ENCODE data around the gene ZCWPW1. TPM values are rescaled to one million over a fixed set of nuclear protein-coding genes. Genes with fewer than 3 reads are reported as not detected.

ZCWPW1 gene
- total RNA-seq, 1 experiment from 2014 or later = 4.1 TPM

DNA sequence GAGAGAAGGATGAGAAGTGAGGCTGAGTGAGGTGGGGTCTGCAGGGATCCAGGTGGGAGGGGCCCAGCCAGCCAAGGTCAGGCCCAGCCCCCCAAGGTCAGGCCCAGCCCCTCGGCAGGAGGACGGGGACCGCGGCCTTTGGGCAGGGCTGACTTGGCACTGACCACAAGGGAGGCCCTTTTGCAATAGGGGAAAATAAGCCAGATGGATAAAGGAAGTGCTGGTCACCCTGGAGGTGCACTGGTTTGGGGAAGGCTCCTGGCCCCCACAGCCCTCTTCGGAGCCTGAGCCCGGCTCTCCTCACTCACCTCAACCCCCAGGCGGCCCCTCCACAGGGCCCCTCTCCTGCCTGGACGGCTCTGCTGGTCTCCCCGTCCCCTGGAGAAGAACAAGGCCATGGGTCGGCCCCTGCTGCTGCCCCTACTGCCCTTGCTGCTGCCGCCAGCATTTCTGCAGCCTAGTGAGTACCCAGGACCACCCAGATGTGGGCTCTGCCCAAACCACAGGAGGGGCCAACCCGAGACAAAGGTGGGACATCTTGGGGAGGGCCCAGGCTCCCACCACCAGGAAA, 55.2 kb downstream of the ZCWPW1 start, which contains the start of gene PILRA:
PILRA (plus strand) TSS at position 227 of the 571 bp plus-strand sequence; CDS start at position 397, 170 bp downstream.
- no peaks in the 10 kb centered on the region for H3K9me3 Mint-ChIP-seq (ENCODE audit: low read depth, unreplicated experiment)
- no peak within 1 kb of the TSS for H3K27ac Mint-ChIP-seq (ENCODE audit: unreplicated experiment)
- BruUV-seq (replicated peaks) = no TSS peak
- H3K4me1 Mint-ChIP-seq (ENCODE audit: low read depth, unreplicated experiment) = no peaks in the 10 kb centered on the region
- H3K4me3 Mint-ChIP-seq (ENCODE audit: low read depth, unreplicated experiment) = no peak within 1 kb of the TSS
- CTCF ChIA-PET = no interaction called here
- no peak for TF ChIP-seq CTCF (IDR thresholded peaks at IDR 0.05; ENCODE audit: unreplicated experiment)
- intact Hi-C loops (cut with micrococcal nuclease; ENCODE audit: unreplicated experiment) = no loop called here
- H3K27me3 Mint-ChIP-seq (ENCODE audit: unreplicated experiment) = no peaks in the 10 kb centered on the region
- DNase-seq = no peak
- peaks cover 9% of the 10 kb centered on the region for H3K36me3 Mint-ChIP-seq (ENCODE audit: insufficient read depth, unreplicated experiment)

DNA sequence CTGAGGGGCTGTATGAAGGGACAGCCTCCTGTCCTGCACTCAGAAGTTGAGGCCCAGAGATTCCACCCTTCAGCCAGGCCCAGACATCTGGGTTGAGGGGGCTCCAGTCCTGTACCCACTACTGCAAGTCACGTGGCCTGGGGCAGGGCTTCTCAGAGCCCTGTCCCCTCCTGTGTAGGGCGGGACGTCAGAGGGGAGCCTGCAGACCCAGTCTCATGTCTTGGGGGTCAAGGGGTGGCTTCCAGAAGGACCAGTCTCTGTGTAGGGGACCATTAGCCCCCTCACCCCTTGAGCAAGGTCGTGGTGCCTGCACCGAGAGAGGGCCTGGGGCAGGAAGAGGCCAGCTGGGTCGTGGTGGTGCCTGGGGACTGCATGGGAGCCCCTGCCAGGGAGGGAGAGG, 55.8 kb downstream of the ZCWPW1 start:
- no peak for TF ChIP-seq CTCF (IDR thresholded peaks at IDR 0.05; ENCODE audit: unreplicated experiment)
- intact Hi-C loops (cut with micrococcal nuclease; ENCODE audit: unreplicated experiment) = no loop called here
- no TSS peak for BruUV-seq (replicated peaks)
- CTCF ChIA-PET = interaction anchor here (0.6 kb wide), 1 partner anchor 204 kb away, joined by 3 read pairs; the partner anchor contains the start of gene GAL3ST4
- Mint-ChIP-seq H3K36me3 (ENCODE audit: insufficient read depth, unreplicated experiment) (peaks cover 9% of the 10 kb centered on the region), H3K9me3 (ENCODE audit: low read depth, unreplicated experiment) (no peaks in the 10 kb centered on the region), H3K4me1 (ENCODE audit: low read depth, unreplicated experiment) (no peaks in the 10 kb centered on the region), H3K27me3 (ENCODE audit: unreplicated experiment) (no peaks in the 10 kb centered on the region), H3K4me3 (ENCODE audit: low read depth, unreplicated experiment) (no peak overlapping the region), H3K27ac (ENCODE audit: unreplicated experiment) (no peak overlapping the region)
- no peak for DNase-seq

DNA sequence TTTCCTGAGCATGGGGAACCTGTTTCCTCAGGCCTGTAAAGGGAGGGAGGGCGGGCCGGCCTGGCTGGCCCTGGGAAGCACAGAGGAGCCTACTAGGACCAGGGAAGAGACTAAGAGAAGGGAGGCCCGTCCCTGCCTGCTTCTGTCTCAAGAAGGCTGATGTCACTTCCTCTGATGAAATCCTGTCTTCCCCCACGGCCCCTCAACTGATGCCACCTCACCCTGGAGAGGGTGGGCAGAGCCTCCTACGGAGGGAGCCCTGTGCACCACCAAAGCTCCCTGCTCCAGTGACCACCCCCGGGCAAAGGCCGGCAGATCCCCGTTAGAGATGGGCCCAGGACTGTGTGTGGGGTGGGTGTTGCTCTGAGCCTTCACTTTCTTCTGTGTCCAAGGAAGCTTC, 56.2 kb downstream of the ZCWPW1 start:
- BruUV-seq (replicated peaks) = no TSS peak
- TF ChIP-seq CTCF (IDR thresholded peaks at IDR 0.05; ENCODE audit: unreplicated experiment) = no peak
- H3K4me1 Mint-ChIP-seq (ENCODE audit: low read depth, unreplicated experiment) = no peaks in the 10 kb centered on the region
- no peak for DNase-seq
- no peak overlapping the region for H3K27ac Mint-ChIP-seq (ENCODE audit: unreplicated experiment)
- intact Hi-C loops (cut with micrococcal nuclease; ENCODE audit: unreplicated experiment) = no loop called here
- CTCF ChIA-PET = interaction anchor here (0.6 kb wide), 1 partner anchor 204 kb away, joined by 3 read pairs; the partner anchor contains the start of gene GAL3ST4
- no peaks in the 10 kb centered on the region for H3K27me3 Mint-ChIP-seq (ENCODE audit: unreplicated experiment)
- peaks cover 11% of the 10 kb centered on the region for H3K36me3 Mint-ChIP-seq (ENCODE audit: insufficient read depth, unreplicated experiment)
- H3K9me3 Mint-ChIP-seq (ENCODE audit: low read depth, unreplicated experiment) = no peaks in the 10 kb centered on the region
- H3K4me3 Mint-ChIP-seq (ENCODE audit: low read depth, unreplicated experiment) = no peak overlapping the region

- BruUV-seq (replicated peaks) = no TSS peak
- Mint-ChIP-seq H3K9me3 (ENCODE audit: low read depth, unreplicated experiment) (no peaks in the 10 kb centered on the region), H3K4me3 (ENCODE audit: low read depth, unreplicated experiment) (no peak overlapping the region), H3K27me3 (ENCODE audit: unreplicated experiment) (no peaks in the 10 kb centered on the region), H3K36me3 (ENCODE audit: insufficient read depth, unreplicated experiment) (peaks cover 17% of the 10 kb centered on the region), H3K4me1 (ENCODE audit: low read depth, unreplicated experiment) (no peaks in the 10 kb centered on the region), H3K27ac (ENCODE audit: unreplicated experiment) (no peak overlapping the region)
- TF ChIP-seq CTCF (IDR thresholded peaks at IDR 0.05; ENCODE audit: unreplicated experiment) = no peak
- intact Hi-C loops (cut with micrococcal nuclease; ENCODE audit: unreplicated experiment) = no loop called here
- CTCF ChIA-PET = interaction anchor here (0.6 kb wide), 1 partner anchor 203 kb away, joined by 3 read pairs; the partner anchor contains the start of gene GAL3ST4
- DNase-seq = no peak
Observed at GRCh38 chr7:100371561-100372171, 56.8 kb downstream of the ZCWPW1 start.
